Femur (tissue), 1 donor: ENCODE data around the gene PSPN.
"Not testable (repeated sequence)": the region's sequence is repeated elsewhere in the genome, so short reads cannot be mapped to it uniquely, and the experiment has no call there.

Experiments used
- DNase-seq: peaks from one replicate; pipeline ENCODE4 v3.0.0-alpha.2; 2017

The PSPN gene

GRCh38 chr19:6373096-6373812, 2.5 kb downstream of the PSPN start:
- DNase-seq = peak; percentile 100

GRCh38 chr19:6372594-6373095, 3.1 kb downstream of the PSPN start, which contains the start of gene ALKBH7:
ALKBH7 (plus strand) TSS chr19:6372794; CDS start chr19:6372821, 27 bp downstream.
- DNase-seq = peak; percentile 100

GRCh38 chr19:6364353-6364752, 11.4 kb downstream of the PSPN start:
- DNase-seq = no peak

- no peak for DNase-seq
Measured at GRCh38 chr19:6362351-6362801, 13.4 kb downstream of the PSPN start.

GRCh38 chr19:6362027-6362350, 13.7 kb downstream of the PSPN start:
- no peak for DNase-seq

- DNase-seq = not testable (repeated sequence)
Measured at GRCh38 chr19:6360857-6361216, 14.9 kb downstream of the PSPN start.

GRCh38 chr19:6360445-6360844, 15.3 kb downstream of the PSPN start:
- DNase-seq = not testable (repeated sequence)

- DNase-seq = no peak
Measured at GRCh38 chr19:6359568-6360341, 16.0 kb downstream of the PSPN start.

- DNase-seq = no peak
Measured at GRCh38 chr19:6358003-6358402, 17.7 kb downstream of the PSPN start.

- DNase-seq = no peak
Measured at GRCh38 chr19:6357174-6357573, 18.6 kb downstream of the PSPN start.

GRCh38 chr19:6355321-6356040, 20.3 kb downstream of the PSPN start:
- not testable (repeated sequence) for DNase-seq

GRCh38 chr19:6354098-6354674, 21.5 kb downstream of the PSPN start:
- no peak for DNase-seq

- DNase-seq = no peak
Measured at GRCh38 chr19:6352381-6353165, 23.2 kb downstream of the PSPN start.

GRCh38 chr19:6350688-6351087, 25.0 kb downstream of the PSPN start:
- no peak for DNase-seq

GRCh38 chr19:6349271-6349670, 26.5 kb downstream of the PSPN start:
- DNase-seq = not testable (repeated sequence)

- DNase-seq = no peak
Measured at GRCh38 chr19:6343462-6343861, 32.3 kb downstream of the PSPN start.

- DNase-seq = no peak
Measured at GRCh38 chr19:6340493-6341201, 35.1 kb downstream of the PSPN start.

- DNase-seq = no peak
Measured at GRCh38 chr19:6334490-6335285, 41.0 kb downstream of the PSPN start.

- DNase-seq = no peak
Measured at GRCh38 chr19:6333439-6333838, 42.3 kb downstream of the PSPN start, which contains the start of gene ACER1. ACER1 (minus strand) TSS chr19:6333612; CDS start chr19:6333551, 61 bp downstream.

- DNase-seq = no peak
Measured at GRCh38 chr19:6326815-6327214, 48.9 kb downstream of the PSPN start.

- DNase-seq = no peak
Measured at GRCh38 chr19:6325614-6326013, 50.1 kb downstream of the PSPN start.
